GM13976 (cell line): ENCODE data around the gene PLEKHG5.

Source experiments
- DNase-seq: peaks from one replicate; pipeline ENCODE4 v3.0.0; 2012; ENCODE audit warnings: low spot score
- in situ Hi-C: fragments of 300-500 bp; cut with MboI; formaldehyde crosslinking; loops from one replicate; pipeline ENCODE4 v1.12.0; 2022; ENCODE audit warnings: low sequenced_read_pairs, mixed read lengths, inconsistent platforms; ENCODE audit not compliant: unreplicated experiment
- TF ChIP-seq, protein P1 (sequence below): IDR thresholded peaks from 2 replicates; pipeline ENCODE4 v1.5.1; 2012; ENCODE audit warnings: borderline replicate concordance, mild to moderate bottlenecking; ENCODE audit not compliant: insufficient read depth; ENCODE audit errors: extremely low read depth, missing control alignments, control extremely low read depth

Gene PLEKHG5

DNA sequence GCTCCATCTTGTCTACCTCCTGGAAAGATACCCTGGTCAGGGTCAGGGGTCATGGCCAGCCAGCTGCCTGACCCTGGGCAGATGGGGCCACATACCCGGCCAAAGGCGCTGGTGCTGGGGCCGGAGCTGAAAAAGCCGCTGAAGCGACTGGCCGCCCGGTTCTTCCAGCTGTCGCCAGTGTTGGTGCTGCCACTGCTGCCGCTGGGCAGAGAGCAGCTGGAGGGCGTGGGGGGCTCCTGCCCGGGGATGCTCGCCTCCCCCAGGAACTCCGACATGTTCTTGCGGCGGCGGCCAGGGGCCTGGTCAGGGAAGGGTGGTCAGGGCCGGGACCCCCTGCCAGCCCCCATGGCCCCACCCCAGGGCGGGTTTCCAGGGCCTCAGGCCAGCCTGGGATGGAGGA is 18.3 kb downstream of the PLEKHG5 start:
- in situ Hi-C loops, result no loop called here
- DNase-seq, result no peak

DNA sequence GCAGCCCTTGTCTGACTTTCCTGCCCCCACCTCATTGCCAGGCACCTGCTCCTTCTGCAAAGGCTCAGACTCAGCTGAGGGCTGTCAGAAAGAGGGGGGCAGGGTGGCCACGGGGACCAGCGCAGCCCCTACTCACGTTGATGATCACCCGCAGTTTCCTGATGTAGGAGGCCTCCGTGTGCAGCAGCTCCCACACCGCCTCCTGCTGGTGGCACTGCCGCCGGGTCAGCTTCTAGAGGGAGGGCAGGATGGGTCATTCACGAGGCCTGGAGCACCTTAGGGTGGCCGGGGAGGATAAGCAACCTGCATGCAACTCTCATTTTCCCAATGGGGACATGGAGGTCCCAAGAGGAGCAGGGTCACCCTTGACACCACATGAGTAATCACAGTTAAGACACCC is 19.1 kb downstream of the PLEKHG5 start:
- DNase-seq, result no peak
- in situ Hi-C loops, result no loop called here
- TF ChIP-seq, protein P1, sequence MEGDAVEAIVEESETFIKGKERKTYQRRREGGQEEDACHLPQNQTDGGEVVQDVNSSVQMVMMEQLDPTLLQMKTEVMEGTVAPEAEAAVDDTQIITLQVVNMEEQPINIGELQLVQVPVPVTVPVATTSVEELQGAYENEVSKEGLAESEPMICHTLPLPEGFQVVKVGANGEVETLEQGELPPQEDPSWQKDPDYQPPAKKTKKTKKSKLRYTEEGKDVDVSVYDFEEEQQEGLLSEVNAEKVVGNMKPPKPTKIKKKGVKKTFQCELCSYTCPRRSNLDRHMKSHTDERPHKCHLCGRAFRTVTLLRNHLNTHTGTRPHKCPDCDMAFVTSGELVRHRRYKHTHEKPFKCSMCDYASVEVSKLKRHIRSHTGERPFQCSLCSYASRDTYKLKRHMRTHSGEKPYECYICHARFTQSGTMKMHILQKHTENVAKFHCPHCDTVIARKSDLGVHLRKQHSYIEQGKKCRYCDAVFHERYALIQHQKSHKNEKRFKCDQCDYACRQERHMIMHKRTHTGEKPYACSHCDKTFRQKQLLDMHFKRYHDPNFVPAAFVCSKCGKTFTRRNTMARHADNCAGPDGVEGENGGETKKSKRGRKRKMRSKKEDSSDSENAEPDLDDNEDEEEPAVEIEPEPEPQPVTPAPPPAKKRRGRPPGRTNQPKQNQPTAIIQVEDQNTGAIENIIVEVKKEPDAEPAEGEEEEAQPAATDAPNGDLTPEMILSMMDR, result no peak

More for the DNA sequence above, 18.3 kb downstream of the PLEKHG5 start:
- TF ChIP-seq, protein P1, result no peak

DNA sequence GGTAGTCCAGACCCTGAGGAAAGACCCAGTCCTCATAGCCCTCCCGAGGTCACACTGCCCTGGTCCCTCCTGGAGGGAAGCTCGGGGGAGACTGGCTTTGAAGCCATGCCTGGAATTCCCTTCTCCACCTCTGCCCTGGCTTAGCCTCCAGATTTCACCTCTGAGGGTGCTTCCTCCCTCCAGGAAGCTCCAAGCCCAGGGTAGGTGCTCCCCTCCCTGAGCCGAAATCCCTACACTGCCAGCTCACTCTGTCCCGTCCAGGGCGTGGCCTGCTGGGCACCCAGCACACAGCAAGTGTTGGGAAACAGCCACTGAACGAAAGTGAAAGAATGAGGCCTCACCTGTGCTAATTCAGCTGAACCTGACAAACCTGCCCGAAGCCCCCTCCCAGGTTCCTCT is 19.5 kb downstream of the PLEKHG5 start:
- TF ChIP-seq, protein P1, result no peak
- DNase-seq, result no peak
- in situ Hi-C loops, result no loop called here

DNA sequence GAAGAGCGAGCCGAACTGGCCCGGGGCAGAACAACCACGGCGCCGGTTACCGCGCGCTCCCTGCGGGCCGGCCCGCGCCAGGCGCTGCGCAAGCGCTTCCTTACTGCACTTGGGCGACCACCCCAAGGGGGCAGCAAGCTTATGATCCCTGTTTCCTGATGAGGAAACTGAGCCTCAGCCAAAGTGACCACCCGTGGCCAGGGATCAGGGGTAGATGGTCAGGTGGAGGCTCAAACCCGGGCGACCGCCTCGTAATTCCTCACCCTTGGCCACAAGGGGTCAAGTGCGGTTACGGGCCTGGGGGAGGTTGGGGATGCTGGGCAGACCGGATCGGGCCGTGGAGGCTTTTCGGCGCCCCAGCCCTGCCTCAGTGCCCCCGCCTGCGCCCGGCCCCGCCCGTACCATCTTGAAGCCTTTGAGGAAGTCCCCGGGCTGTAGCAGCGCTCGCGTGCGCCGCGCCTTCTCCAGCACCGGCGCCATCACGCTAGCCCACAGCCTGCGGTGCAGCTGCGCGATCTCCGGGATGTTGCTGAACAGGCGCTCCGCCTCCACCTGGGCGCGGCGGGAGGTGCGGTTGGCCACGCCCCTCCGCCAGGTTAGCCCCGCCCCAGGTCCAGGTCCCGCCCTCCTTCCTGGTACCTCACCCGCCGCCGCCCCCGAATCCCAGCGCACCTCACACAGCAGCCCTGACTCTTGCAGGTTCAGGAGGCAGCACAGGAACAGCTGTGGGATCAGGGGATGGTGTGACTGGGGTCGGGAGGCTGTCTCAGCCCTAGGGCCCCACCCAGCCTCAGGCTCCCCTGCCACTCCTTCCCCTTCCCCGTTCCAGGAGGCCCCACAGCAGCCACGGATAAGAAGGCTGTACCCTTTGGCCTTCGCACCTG is 20.1 kb downstream of the PLEKHG5 start:
- DNase-seq, result no peak
- TF ChIP-seq, protein P1, result no peak
- in situ Hi-C loops, result no loop called here

DNA sequence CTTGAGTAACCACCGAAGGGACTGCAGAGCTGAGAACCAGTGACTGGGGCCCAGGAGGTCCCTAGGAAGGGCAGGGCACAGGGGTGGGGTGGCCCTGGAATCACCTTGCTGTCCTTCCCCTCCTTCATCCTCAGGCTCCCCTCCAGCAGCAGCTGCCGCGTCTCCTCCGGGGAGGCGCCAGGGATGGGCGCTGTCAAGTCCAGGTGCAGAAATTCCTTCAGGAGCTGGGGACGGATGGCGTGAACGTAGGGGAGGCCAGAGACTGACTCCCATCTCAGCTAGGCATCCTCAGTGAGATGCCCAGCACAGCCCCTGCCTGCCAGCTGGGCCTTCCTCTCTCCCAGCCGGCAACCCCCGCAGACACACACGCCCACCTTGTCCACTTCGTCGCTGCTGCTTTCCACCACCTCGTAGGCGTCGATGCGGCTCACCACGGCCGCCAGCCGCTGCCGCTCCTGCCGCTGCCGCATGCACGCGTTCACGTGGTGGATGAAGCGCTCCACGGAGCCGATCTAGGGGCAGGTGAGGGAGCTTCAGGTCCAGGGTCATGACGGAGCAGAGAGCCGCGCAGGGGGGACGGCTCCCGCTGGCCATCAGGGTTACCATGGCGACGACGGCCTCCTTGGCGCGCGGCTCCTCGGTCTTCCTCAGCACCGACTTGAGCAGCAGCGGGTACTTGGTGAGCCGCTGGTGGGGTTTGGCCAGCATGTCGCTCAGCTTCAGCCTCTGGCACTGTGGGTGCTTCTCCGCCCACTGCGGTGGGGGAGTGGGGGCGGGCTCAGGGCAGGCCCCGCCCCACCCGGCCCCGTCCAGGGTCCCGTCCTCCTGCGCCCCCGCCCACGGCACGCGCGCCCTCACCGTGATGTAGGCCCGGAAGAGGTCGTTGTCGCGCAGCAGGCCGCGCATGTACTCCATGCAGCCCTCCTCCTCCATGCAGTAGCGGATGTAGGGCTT is 21.1 kb downstream of the PLEKHG5 start:
- TF ChIP-seq, protein P1, result no peak
- no peak for DNase-seq
- in situ Hi-C loops, result no loop called here

DNA sequence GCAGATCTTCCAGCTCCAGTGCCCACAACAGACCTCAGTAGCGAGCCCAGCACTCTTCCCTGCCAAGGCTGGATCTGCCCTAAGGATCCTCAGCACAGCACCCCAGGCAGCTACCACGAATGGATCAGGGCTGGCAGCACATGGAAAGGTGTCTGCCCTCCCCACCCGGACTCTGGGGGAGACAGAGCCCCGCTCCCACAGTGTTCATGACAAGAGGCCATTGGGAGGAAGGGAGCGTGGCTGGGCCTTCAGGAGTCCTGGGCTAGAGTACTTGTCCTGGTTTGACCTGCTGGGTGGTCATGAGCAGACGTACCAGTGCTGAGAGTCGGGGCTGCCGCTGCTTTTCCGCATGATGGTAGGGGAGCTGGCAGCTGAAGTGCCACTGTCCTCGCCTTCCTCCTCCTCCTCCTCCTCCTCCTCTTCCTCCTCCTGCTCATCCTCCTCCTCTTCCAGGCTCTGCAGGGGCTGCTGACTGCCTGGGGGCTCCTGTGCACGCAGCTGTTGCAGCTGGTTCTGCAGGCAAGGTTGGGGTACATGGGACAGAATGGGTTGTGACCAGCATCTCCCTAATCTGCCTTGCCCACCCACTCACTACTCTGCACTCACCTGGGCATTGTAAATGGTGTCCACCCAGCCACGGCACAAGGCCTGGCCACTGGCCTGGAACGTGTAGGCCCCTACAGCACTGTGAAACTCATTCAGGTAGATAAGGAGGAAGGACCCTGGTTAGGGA is 22.6 kb downstream of the PLEKHG5 start:
- in situ Hi-C loops, result no loop called here
- TF ChIP-seq, protein P1, result no peak

More for the DNA sequence above, 22.6 kb downstream of the PLEKHG5 start:
- no peak for DNase-seq
